Activated CD4-positive, alpha-beta T cell treated with anti-CD3 and anti-CD28 coated beads for 24 hours (primary cell): ENCODE measurements around the gene RGS9.
"Not testable (repeated sequence)": the region's sequence is repeated elsewhere in the genome, so short reads cannot be mapped to it uniquely, and the experiment has no call there.

Experiments
- DNase-seq, 2 donors: peaks; one replicate each; pipeline ENCODE4 v3.0.0-alpha.2; 2020; ENCODE audit warnings: low read depth in 2 of 2

Gene RGS9

GRCh38 chr17:65156835-65157565 lies 19.8 kb downstream of the RGS9 start:
- DNase-seq, result no peak

GRCh38 chr17:65158041-65158440 lies 20.9 kb downstream of the RGS9 start:
- DNase-seq, result no peak

GRCh38 chr17:65158622-65159021 lies 21.5 kb downstream of the RGS9 start:
- DNase-seq, result no peak

GRCh38 chr17:65160516-65160915 lies 23.3 kb downstream of the RGS9 start:
- DNase-seq, result no peak

- peak; percentile 19 to 22 for DNase-seq
These were observed 26.9 kb downstream of the RGS9 start for GRCh38 chr17:65163990-65164495.

GRCh38 chr17:65166787-65167186 lies 29.6 kb downstream of the RGS9 start:
- DNase-seq, result no peak

GRCh38 chr17:65167566-65167965 lies 30.4 kb downstream of the RGS9 start:
- no peak for DNase-seq

- no peak for DNase-seq
These were observed 32.5 kb downstream of the RGS9 start for GRCh38 chr17:65169691-65170090.

- DNase-seq, result no peak
These were observed 33.7 kb downstream of the RGS9 start for GRCh38 chr17:65170839-65171238.

GRCh38 chr17:65171752-65172151 lies 34.6 kb downstream of the RGS9 start:
- no peak for DNase-seq

GRCh38 chr17:65172496-65173136 lies 35.4 kb downstream of the RGS9 start:
- DNase-seq, result no peak

- DNase-seq, result peak; percentile 33 to 38
These were observed 36.2 kb downstream of the RGS9 start for GRCh38 chr17:65173284-65173793.

GRCh38 chr17:65173976-65174683 lies 37.0 kb downstream of the RGS9 start:
- no peak for DNase-seq

GRCh38 chr17:65174974-65175373 lies 37.8 kb downstream of the RGS9 start:
- no peak for DNase-seq

GRCh38 chr17:65175952-65176351 lies 38.8 kb downstream of the RGS9 start:
- no peak for DNase-seq

GRCh38 chr17:65176646-65177409 lies 39.7 kb downstream of the RGS9 start:
- no peak for DNase-seq

- DNase-seq, result no peak
These were observed 40.7 kb downstream of the RGS9 start for GRCh38 chr17:65177901-65178300.

GRCh38 chr17:65180276-65180675 lies 43.1 kb downstream of the RGS9 start:
- DNase-seq, result not testable (repeated sequence)

GRCh38 chr17:65180752-65181236 lies 43.6 kb downstream of the RGS9 start:
- not testable (repeated sequence) for DNase-seq

- DNase-seq, result peak; percentile 21 to 33
These were observed 44.3 kb downstream of the RGS9 start for GRCh38 chr17:65181237-65182061.

- DNase-seq, result no peak
These were observed 45.1 kb downstream of the RGS9 start for GRCh38 chr17:65182233-65182632.
